ENCODE measurements around the gene LRRD1. TPM values are rescaled to one million over a fixed set of nuclear protein-coding genes. Genes with fewer than 3 reads are reported as not detected.

LRRD1 gene
- total RNA-seq, 1 experiment from 2014 or later: 0.12 TPM

Other genes starting within 250 kb of the LRRD1 start
- 15.8 and 17.3 TPM in 2 replicates for gene AKAP9, start 238.3 kb downstream of the LRRD1 start, total RNA-seq (2014; rRNA removed; shearing (Covaris generic))
- 146 and 147 TPM in 2 replicates for gene CYP51A1, start 44.7 kb downstream of the LRRD1 start, total RNA-seq (2014; rRNA removed; shearing (Covaris generic))
- 29.5 and 38.1 TPM in 2 replicates for gene KRIT1, start 66.8 kb upstream of the LRRD1 start, total RNA-seq (2014; rRNA removed; shearing (Covaris generic))
- 31.9 and 39.2 TPM in 2 replicates for gene ANKIB1, start 66.8 kb upstream of the LRRD1 start, total RNA-seq (2014; rRNA removed; shearing (Covaris generic))